Measurements from ENCODE around the gene EXOC4. TPM values are rescaled to one million over a fixed set of nuclear protein-coding genes. Genes with fewer than 3 reads are reported as not detected.

The EXOC4 gene
- total RNA-seq, 1 donor from 2014 or later, result 67.7 TPM

DNA sequence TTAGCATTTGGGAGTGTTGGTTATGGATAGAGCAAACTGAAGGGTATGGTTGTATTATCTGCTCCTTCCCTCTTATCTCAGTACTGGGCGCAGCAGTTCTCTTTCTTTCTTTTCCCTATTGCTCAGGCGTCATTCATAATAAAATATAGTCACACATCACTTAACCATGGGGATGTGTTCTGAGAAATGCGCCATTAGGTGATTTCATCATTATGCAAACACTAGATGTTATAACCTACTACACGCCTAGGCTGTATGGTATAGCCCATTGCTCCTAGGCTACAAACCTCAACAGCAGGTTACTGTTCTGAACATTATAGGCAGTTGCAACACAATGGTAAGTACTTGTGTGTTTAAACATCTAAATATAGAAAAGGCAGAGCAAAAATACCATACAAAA lies 401.7 kb downstream of the EXOC4 start:
- Mint-ChIP-seq H3K27ac (ENCODE audit: unreplicated experiment) (no peak overlapping the region), H3K27me3 (ENCODE audit: low read depth) (no peaks in the 10 kb centered on the region), H3K4me1 (ENCODE audit: low read depth) (peaks cover 32% of the 10 kb centered on the region), H3K4me3 (ENCODE audit: unreplicated experiment) (no peak overlapping the region), H3K9me3 (ENCODE audit: low read depth) (no peaks in the 10 kb centered on the region), H3K36me3 (ENCODE audit: low read depth) (no peaks in the 10 kb centered on the region)
- no peak for DNase-seq (ENCODE audit: low spot score)
- TF ChIP-seq, protein P1, sequence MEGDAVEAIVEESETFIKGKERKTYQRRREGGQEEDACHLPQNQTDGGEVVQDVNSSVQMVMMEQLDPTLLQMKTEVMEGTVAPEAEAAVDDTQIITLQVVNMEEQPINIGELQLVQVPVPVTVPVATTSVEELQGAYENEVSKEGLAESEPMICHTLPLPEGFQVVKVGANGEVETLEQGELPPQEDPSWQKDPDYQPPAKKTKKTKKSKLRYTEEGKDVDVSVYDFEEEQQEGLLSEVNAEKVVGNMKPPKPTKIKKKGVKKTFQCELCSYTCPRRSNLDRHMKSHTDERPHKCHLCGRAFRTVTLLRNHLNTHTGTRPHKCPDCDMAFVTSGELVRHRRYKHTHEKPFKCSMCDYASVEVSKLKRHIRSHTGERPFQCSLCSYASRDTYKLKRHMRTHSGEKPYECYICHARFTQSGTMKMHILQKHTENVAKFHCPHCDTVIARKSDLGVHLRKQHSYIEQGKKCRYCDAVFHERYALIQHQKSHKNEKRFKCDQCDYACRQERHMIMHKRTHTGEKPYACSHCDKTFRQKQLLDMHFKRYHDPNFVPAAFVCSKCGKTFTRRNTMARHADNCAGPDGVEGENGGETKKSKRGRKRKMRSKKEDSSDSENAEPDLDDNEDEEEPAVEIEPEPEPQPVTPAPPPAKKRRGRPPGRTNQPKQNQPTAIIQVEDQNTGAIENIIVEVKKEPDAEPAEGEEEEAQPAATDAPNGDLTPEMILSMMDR (IDR thresholded peaks at IDR 0.05), result no peak

DNA sequence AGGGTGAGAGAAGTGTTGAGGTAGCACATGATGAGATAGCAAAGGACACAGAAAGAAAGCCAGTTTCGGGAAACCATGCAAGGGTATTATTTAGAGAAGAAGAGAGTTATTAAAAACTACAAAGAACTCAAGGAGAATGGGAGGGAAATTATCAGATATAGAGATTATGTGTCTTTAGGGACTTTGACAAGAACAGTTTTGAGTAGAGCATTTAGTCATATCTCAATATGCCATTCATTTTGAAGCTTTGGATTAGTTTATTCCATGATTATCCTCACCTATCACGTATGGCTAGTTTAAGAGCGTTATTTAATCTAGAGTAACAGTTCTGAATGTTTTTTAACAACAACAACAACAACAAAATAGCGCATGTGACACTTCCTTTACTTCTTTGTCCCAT lies 409.4 kb downstream of the EXOC4 start:
- no peaks in the 10 kb centered on the region for H3K4me1 Mint-ChIP-seq (ENCODE audit: low read depth)
- no peak overlapping the region for H3K4me3 Mint-ChIP-seq (ENCODE audit: unreplicated experiment)
- no peaks in the 10 kb centered on the region for H3K9me3 Mint-ChIP-seq (ENCODE audit: low read depth)
- H3K27ac Mint-ChIP-seq (ENCODE audit: unreplicated experiment), result no peak overlapping the region
- TF ChIP-seq, protein P1 (IDR thresholded peaks at IDR 0.05), result no peak
- DNase-seq (ENCODE audit: low spot score), result no peak
- peaks cover 7% of the 10 kb centered on the region for H3K36me3 Mint-ChIP-seq (ENCODE audit: low read depth)
- H3K27me3 Mint-ChIP-seq (ENCODE audit: low read depth), result no peaks in the 10 kb centered on the region

DNA sequence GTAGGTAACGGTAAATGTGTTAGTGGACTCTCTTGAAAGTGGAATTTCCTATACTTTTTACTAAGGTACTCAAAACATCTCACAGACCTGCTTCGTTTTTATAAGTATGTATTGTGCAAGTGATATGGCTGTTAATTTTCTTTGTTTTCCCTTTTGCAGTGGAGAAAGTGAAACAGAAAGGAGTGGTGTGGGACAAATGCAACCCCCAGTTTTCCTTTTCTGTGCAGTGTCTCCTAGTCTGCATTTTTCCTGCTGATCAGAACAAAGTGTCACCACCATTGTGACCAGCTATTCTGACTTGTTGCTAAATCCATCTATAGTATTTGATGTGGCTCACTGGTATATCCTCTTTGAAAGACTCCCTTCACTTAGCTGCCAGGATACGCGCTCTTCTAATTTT lies 410.0 kb downstream of the EXOC4 start:
- H3K4me3 Mint-ChIP-seq (ENCODE audit: unreplicated experiment), result no peak overlapping the region
- H3K27ac Mint-ChIP-seq (ENCODE audit: unreplicated experiment), result no peak overlapping the region
- TF ChIP-seq, protein P1 (IDR thresholded peaks at IDR 0.05), result no peak
- DNase-seq (ENCODE audit: low spot score), result no peak
- H3K4me1 Mint-ChIP-seq (ENCODE audit: low read depth), result no peaks in the 10 kb centered on the region
- H3K27me3 Mint-ChIP-seq (ENCODE audit: low read depth), result no peaks in the 10 kb centered on the region
- H3K9me3 Mint-ChIP-seq (ENCODE audit: low read depth), result no peaks in the 10 kb centered on the region
- H3K36me3 Mint-ChIP-seq (ENCODE audit: low read depth), result peaks cover 7% of the 10 kb centered on the region

DNA sequence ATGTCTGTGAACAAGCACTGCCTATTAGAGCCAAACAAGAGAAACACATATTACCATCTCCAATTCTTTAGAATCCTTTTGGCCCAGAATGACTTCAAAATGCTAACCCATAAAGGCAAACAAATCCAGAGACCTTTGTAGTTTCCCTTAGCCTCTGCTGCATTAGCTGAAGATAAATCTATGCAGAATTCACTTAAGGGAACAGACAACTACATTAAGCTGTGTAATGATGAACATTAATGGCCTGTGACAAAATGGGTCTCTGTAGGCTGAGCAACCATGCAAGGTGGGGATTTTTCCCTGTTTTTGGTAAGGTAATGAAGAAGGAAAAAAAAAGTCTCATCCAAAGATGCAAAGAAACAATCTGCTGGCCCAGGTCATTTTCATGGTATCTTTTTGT lies 411.6 kb downstream of the EXOC4 start:
- DNase-seq (ENCODE audit: low spot score), result no peak
- Mint-ChIP-seq H3K4me1 (ENCODE audit: low read depth) (peaks cover 5% of the 10 kb centered on the region), H3K36me3 (ENCODE audit: low read depth) (peaks cover 7% of the 10 kb centered on the region), H3K27me3 (ENCODE audit: low read depth) (no peaks in the 10 kb centered on the region), H3K9me3 (ENCODE audit: low read depth) (no peaks in the 10 kb centered on the region), H3K4me3 (ENCODE audit: unreplicated experiment) (no peak overlapping the region), H3K27ac (ENCODE audit: unreplicated experiment) (no peak overlapping the region)
- TF ChIP-seq, protein P1 (IDR thresholded peaks at IDR 0.05), result no peak

DNA sequence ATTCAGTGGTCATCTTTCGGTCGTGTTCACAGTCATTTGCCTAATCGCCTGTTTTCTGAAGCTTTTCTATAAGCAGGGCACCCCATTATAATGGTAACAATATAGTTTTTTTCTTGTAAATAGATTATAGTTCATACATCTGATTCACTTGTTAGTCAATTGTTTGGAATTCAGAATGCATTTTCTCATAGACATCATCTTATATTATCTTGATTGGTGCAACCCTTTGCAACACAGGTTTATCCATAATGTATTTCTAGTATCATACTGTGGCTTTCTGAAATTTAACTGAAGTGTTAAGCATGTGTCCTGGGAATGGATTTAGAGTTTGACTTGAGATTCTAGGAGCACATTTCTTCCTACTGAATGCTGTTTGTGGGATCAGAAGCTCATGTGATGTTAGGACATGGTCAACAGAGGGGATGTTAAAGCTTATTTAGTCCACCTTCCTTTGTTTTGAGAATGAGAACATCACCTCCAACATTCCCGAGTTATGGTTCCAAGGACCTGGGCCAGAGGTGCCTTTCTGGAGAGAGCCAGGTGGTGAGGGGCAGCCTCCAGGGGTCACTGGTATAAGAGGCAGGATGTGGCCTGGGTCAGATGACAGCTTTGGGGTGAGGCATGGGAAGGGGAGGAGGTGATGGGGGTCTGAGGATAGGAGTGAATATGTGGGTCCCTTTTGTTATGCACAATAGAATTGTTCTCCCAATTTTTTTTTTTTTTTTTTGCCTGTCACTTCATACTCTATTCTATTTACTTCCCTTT lies 415.6 kb downstream of the EXOC4 start:
- TF ChIP-seq, protein P1 (IDR thresholded peaks at IDR 0.05), result no peak
- Mint-ChIP-seq H3K4me3 (ENCODE audit: unreplicated experiment) (no peak overlapping the region), H3K27me3 (ENCODE audit: low read depth) (no peaks in the 10 kb centered on the region), H3K4me1 (ENCODE audit: low read depth) (peaks cover 11% of the 10 kb centered on the region), H3K9me3 (ENCODE audit: low read depth) (no peaks in the 10 kb centered on the region), H3K27ac (ENCODE audit: unreplicated experiment) (no peak overlapping the region), H3K36me3 (ENCODE audit: low read depth) (peaks cover 2% of the 10 kb centered on the region)
- DNase-seq (ENCODE audit: low spot score), result no peak

Measured in chondrocyte (in vitro differentiated cells).